H1 (cell line): ENCODE results near the gene PRUNE1. TPM values are rescaled to one million over a fixed set of nuclear protein-coding genes. Genes with fewer than 3 reads are reported as not detected.

Source experiments
- EZH2 ChIP-seq: fragments of 200-600 bp; sonication (generic); IDR thresholded peaks from 2 replicates; pipeline ENCODE4 v1.7.1; 2012; ENCODE audit warnings: low read depth, mild to moderate bottlenecking, moderate library complexity, low read length, inconsistent platforms; ENCODE audit not compliant: severe bottlenecking
- KDM1A ChIP-seq: fragments of 200-600, 300-600 bp; sonication (generic); IDR thresholded peaks from 2 replicates; pipeline ENCODE4 v1.7.1; 2016; ENCODE audit warnings: mild to moderate bottlenecking, low read length, borderline replicate concordance
- TAF7 ChIP-seq: optimal IDR thresholded peaks from 2 replicates; pipeline ENCODE3; 2011; ENCODE audit warnings: low read depth, mild to moderate bottlenecking, inconsistent platforms, low read length, moderate library complexity, borderline replicate concordance
- YY1 ChIP-seq: IDR thresholded peaks from 2 replicates; pipeline ENCODE4 v1.6.1; 2011; ENCODE audit warnings: low read depth, mild to moderate bottlenecking, low read length
- ZNF274 ChIP-seq: IDR thresholded peaks from 2 replicates; pipeline ENCODE4 v1.7.0; 2012; ENCODE audit warnings: low read length, borderline replicate concordance; ENCODE audit errors: extremely low read depth
- polyA plus RNA-seq, 7 experiments: library from polyadenylated mRNA; depleted of rRNA in 3 of 7; stranded (reverse) in 5 of 7; unstranded in 2 of 7; fragments of >200 nt in 5 of 7; fragments of 200-250 nt in 2 of 7; gene quantifications; 1 replicate in 5 of 7; 2 replicates in 1 of 7; 4 replicates in 1 of 7; pipeline versions ENCODE4 v1.2.1 to v1.2.3, GENCODE V29; 2011 to 2013; ENCODE audit warnings: missing spikeins in 2 of 7, mixed read lengths in 2 of 7
- total RNA-seq: library from RNA; stranded (reverse); fragmentation: NEBNext Ultra II Directional; extraction: Animal tissue kit (Norgen Biotek cat#: 25700); gene quantifications from 2 replicates; pipeline ENCODE4 v1.2.1, GENCODE V29; 2021

Gene PRUNE1
- total and polyA plus RNA-seq, 2 of the 8 experiments (the other 6 are each of a cell fraction or from before 2014, with no cell fraction given), result 32.8 to 54.2 TPM

DNA sequence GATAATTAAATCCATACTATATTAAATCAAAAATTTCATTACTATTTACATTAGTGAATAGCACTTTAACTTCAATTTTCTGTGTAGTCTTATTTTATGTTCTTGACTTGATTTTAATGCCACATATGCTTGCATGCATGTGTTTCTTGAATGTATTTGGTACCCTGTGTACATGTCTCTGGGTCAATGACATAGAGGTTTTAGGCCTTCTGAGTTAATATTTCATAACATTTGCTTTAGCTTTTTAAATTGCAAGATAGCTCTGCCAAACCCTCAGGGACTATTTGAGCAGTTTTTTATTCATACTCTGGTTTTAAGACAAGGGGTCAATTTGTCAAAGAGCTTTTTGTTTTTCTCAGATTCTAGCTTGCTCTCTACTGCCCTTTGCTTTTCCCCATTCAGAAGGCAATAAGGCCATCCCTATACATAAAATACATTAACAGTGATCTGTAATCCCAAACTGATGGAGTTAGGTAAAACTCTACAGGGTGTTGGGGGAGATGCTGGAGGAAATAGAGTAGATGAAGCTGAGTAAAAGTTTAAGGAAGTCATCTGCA, 56.9 kb downstream of the PRUNE1 start (continued):
- TF ChIP-seq KDM1A (no peak), ZNF274 (no peak), EZH2 (no peak), YY1 (no peak), TAF7 (no peak)
